GM18520 (cell line): ENCODE results near the gene GLRX5.

Experiments used
- ATAC-seq: cut with Tn5 transposase; IDR thresholded peaks from one replicate; pipeline ENCODE4 v1.9.1; 2021; ENCODE audit not compliant: unreplicated experiment

GLRX5 gene

DNA sequence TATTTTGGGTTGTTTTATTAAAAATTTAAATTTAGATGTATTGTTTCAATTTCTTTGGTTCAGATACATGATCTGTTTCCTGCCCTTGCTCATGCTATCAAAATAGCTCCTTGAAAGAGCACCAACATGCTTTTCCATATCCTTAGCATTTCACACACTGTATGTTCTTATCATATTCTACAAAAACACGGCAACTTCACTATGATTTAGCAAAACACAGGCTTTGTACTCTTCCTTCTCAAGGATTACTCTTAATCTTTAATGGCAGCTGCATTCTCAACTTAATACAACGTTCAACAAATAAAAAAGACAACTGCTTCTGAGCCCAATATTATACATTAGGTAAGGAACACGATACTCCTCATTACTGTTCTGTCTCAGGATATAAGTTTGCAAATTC, 2.9 kb upstream of the GLRX5 start:
- no peak for ATAC-seq

- no peak for ATAC-seq
Measured at GRCh38 chr14:95533391-95533821, 1.4 kb upstream of the GLRX5 start.

- ATAC-seq = no peak
Measured at GRCh38 chr14:95533822-95534221, 1.0 kb upstream of the GLRX5 start.

GRCh38 chr14:95535226-95536021, 574 bp downstream of the GLRX5 start:
- ATAC-seq = no peak

DNA sequence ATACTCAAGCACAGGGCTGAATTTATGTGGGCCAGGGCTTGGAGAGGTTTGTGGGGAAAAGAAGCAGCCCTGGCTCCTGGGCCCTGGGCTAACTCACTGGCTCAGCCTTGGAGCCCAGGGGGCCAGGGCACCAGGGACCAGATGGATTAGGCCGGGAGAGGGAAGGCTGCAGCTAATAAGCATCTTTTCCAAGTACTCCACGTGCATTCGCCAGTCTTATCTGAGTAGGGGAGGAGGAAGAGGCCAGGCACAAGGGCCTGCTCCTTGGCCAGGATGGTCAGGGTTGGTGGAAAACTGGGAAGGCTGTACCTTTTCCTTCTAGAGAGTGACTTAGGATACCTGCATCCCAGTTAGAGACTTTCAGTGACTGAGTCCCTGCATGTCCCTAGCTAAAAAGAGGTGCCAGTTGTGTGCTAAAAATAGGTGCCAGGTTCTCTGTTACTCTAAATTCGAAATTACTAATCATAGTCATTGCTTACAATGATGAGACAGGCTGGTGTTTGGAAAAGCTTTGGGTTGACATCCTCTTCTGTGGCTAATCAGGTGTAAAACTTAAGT, 1.3 kb downstream of the GLRX5 start:
- no peak for ATAC-seq

DNA sequence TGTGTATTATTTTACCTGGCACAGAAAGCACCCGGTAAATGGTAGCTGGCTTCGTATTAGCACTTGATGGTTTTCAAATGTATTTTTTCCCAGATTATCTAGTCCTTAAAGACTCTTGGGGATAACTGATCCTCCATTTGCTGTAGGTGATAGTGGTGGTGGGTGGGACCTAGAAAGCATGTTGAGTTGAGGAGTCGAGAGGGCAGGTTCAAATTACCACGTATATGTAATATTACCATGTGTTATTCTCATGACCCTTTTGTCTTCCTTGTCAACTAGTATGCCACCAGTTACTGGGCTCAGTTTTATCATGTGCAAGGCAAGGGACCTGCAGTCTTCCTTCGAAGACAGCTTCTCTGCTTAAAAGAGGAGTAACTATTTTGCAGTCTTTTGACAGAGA, 1.8 kb downstream of the GLRX5 start:
- no peak for ATAC-seq

GRCh38 chr14:95537298-95538089, 2.6 kb downstream of the GLRX5 start:
- no peak for ATAC-seq

GRCh38 chr14:95538801-95539509, 4.1 kb downstream of the GLRX5 start:
- ATAC-seq = no peak

- ATAC-seq = no peak
Measured at GRCh38 chr14:95540236-95540855, 5.5 kb downstream of the GLRX5 start.

DNA sequence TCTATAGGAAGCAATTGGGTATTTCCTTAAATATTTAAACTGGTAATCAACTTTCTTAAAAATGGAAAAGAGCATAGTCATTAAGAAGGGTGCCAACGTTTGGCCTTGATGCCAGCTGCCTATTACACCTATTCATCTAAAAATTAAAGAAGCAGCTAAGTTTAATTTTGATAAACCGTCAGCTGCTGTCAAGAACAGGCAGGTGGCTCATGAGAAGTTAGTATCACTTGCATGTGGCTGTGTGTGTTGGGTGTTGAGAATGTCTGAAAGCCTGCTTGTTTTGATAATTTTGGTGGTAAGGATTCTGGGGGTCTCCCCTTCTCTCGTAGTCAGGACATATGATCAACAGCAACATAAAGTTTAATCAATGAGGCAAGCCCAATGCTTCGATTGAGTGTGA, 6.5 kb downstream of the GLRX5 start:
- ATAC-seq = no peak

DNA sequence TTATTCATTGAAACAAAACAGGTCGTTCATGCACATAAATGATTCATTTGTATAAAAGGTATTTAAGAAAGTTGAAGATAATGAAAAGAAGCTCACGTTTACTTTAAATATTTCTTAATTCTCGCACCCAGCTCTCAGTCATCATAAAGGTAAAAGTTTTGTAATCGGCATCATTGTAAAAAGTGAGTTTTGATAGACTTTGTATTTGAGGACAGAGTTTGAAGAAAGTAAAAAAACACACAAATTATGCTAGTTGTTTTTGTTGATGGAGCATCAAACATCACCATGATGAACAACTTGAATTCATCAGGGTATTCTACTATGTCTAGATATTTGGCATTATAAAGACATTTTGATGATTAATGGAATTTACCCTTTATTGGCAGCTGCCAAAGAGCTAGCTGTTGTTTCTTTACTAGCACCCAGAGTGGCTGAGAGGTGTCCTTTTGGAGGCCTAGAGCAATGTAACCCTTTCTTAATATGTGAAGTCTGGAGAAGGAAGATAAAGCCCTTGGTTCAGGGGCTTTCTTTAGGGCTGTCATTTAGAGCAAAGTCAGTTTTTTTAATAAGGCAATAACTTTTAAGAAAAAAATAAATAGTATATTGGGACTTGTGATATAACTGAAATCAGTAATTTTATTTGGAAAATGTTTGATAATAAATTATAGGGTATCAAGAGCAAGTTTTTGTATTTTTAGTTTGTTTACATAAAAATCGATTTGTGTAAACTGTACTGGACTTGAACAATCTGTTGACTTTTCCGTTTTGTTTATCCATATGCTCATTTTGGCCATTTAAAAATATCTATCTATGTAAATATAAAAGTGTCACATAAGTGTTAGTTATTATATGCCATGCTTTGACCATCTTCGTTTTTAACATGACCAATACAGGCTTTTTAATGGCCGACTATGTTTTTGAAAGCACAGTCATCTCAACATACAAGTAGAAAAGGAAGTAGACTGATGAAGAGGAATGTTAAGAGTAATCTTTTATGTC, 7.4 kb downstream of the GLRX5 start:
- no peak for ATAC-seq

- ATAC-seq = no peak
Measured at GRCh38 chr14:95543021-95543420, 8.2 kb downstream of the GLRX5 start.

GRCh38 chr14:95544588-95544987, 9.7 kb downstream of the GLRX5 start:
- no peak for ATAC-seq

- ATAC-seq = no peak
Measured at GRCh38 chr14:95545515-95546168, 10.8 kb downstream of the GLRX5 start.

GRCh38 chr14:95547272-95547625, 12.4 kb downstream of the GLRX5 start:
- ATAC-seq = no peak

- no peak for ATAC-seq
Measured at GRCh38 chr14:95547626-95548327, 12.9 kb downstream of the GLRX5 start.

- no peak for ATAC-seq
Measured at GRCh38 chr14:95548328-95548929, 13.6 kb downstream of the GLRX5 start.
